WERI-Rb-1 (cell line): Measurements from ENCODE around the gene CADM2.

Source experiments
- DNase-seq: peaks from one replicate; pipeline ENCODE4 v3.0.0-alpha.2; 2020
- H3K27ac ChIP-seq: fragments of 250-450 bp; sonication (Bioruptor Pico); 2 replicates; pipeline ENCODE4 v1.5.1; 2020; ENCODE audit warnings: mild to moderate bottlenecking, moderate library complexity
- H3K27me3 ChIP-seq: fragments of 250-450 bp; sonication (Bioruptor Pico); 2 replicates; pipeline ENCODE4 v1.5.1; 2021; ENCODE audit warnings: mild to moderate bottlenecking, low read depth, moderate library complexity; ENCODE audit not compliant: insufficient read depth, severe bottlenecking
- H3K36me3 ChIP-seq: fragments of 250-450 bp; sonication (Bioruptor Pico); 2 replicates; pipeline ENCODE4 v1.5.1; 2020; ENCODE audit warnings: mild to moderate bottlenecking, moderate library complexity
- H3K4me3 ChIP-seq: 2 replicates; pipeline ENCODE4 v1.5.1; 2011; ENCODE audit warnings: low read depth, mild to moderate bottlenecking, control low read depth, low read length
- H3K9me3 ChIP-seq: fragments of 250-450 bp; sonication (Bioruptor Pico); 2 replicates; pipeline ENCODE4 v1.5.1; 2021; ENCODE audit warnings: mild to moderate bottlenecking, moderate library complexity; ENCODE audit not compliant: severe bottlenecking
- CTCF ChIP-seq: IDR thresholded peaks from 2 replicates; pipeline ENCODE4 v1.5.1; 2011; ENCODE audit warnings: low read depth, mild to moderate bottlenecking, control low read depth, inconsistent platforms, low read length

Gene CADM2

GRCh38 chr3:84963137-84963536 lies 4.3 kb downstream of the CADM2 start:
- H3K4me3 ChIP-seq = no peak overlapping the region
- H3K36me3 ChIP-seq = no peaks in the 10 kb centered on the region
- H3K27me3 ChIP-seq = no peaks in the 10 kb centered on the region
- H3K9me3 ChIP-seq = no peaks in the 10 kb centered on the region
- DNase-seq = no peak
- no peak overlapping the region for H3K27ac ChIP-seq
- TF ChIP-seq CTCF = 0 out of 2 replicates have a peak, but pooled peaks have one; percentile 6

GRCh38 chr3:84965141-84965540 lies 6.4 kb downstream of the CADM2 start:
- Histone ChIP-seq H3K9me3 (no peaks in the 10 kb centered on the region), H3K27me3 (no peaks in the 10 kb centered on the region), H3K4me3 (no peak overlapping the region), H3K36me3 (no peaks in the 10 kb centered on the region), H3K27ac (no peak overlapping the region)
- DNase-seq = peak; percentile 75
- peak; percentile 51 for TF ChIP-seq CTCF

GRCh38 chr3:84967767-84968581 lies 9.2 kb downstream of the CADM2 start:
- TF ChIP-seq CTCF = no peak
- H3K36me3 ChIP-seq = no peaks in the 10 kb centered on the region
- no peak for DNase-seq
- H3K27ac ChIP-seq = no peak overlapping the region
- no peaks in the 10 kb centered on the region for H3K27me3 ChIP-seq
- no peak overlapping the region for H3K4me3 ChIP-seq
- H3K9me3 ChIP-seq = no peaks in the 10 kb centered on the region

GRCh38 chr3:84968701-84969235 lies 10.0 kb downstream of the CADM2 start:
- no peak for TF ChIP-seq CTCF
- Histone ChIP-seq H3K27ac (no peak overlapping the region), H3K36me3 (no peaks in the 10 kb centered on the region), H3K9me3 (no peaks in the 10 kb centered on the region), H3K4me3 (no peak overlapping the region), H3K27me3 (no peaks in the 10 kb centered on the region)
- DNase-seq = no peak

- Histone ChIP-seq H3K27ac (no peak overlapping the region), H3K27me3 (no peaks in the 10 kb centered on the region), H3K9me3 (no peaks in the 10 kb centered on the region), H3K36me3 (no peaks in the 10 kb centered on the region), H3K4me3 (no peak overlapping the region)
- no peak for DNase-seq
- TF ChIP-seq CTCF = no peak
Measured at GRCh38 chr3:84974347-84974746, 15.6 kb downstream of the CADM2 start.
